Panc1 (cell line): Measurements from ENCODE around the gene RXRG. TPM values are rescaled to one million over a fixed set of nuclear protein-coding genes. Genes with fewer than 3 reads are reported as not detected.

Experiments
- ATAC-seq: fragments of 200-7000 bp; cut with Tn5 transposase; 2 replicates; pipeline ENCODE4 v1.9.1; 2020; ENCODE audit warnings: mild to moderate bottlenecking, moderate library complexity
- BruUV-seq: library from RNA; stranded (reverse); fragments of 400-500 nt; replicated peaks from 2 replicates; lab custom pipeline; 2021; lab: Mats Ljungman, UMichigan
- CTCF ChIA-PET: fragments of 300-600 bp; sonication (Branson Sonifier 250); formaldehyde crosslinking; loops from one replicate; lab custom pipeline; 2022; ENCODE audit warnings: antibody characterized with exemption; lab: Charles Lee
- POLR2A ChIA-PET: fragments of 300-600 bp; sonication (Branson Sonifier 250); formaldehyde crosslinking; loops from one replicate; lab custom pipeline; 2022; ENCODE audit warnings: antibody characterized with exemption; lab: Charles Lee
- DNase-seq: peaks from one replicate; pipeline ENCODE4 v3.0.0-alpha.2; 2010; ENCODE audit warnings: low read depth, low spot score
- H3K27ac ChIP-seq: 2 replicates; pipeline ENCODE4 v1.5.1; 2011; ENCODE audit warnings: mild to moderate bottlenecking, low read length, inconsistent platforms
- H3K27me3 ChIP-seq: fragments of 200-500 bp; sonication (Bioruptor generic); 2 replicates; pipeline ENCODE4 v1.6.0; 2014; ENCODE audit warnings: low read length, inconsistent platforms; ENCODE audit not compliant: control insufficient read depth, insufficient read depth
- H3K36me3 ChIP-seq: fragments of 200-500 bp; sonication (Bioruptor generic); 2 replicates; pipeline ENCODE4 v1.5.1; 2014; ENCODE audit warnings: inconsistent platforms, mild to moderate bottlenecking, low read length, moderate library complexity; ENCODE audit not compliant: control insufficient read depth, insufficient read depth
- H3K4me1 ChIP-seq: 2 replicates; pipeline ENCODE4 v1.5.1; 2011; ENCODE audit warnings: inconsistent platforms, mild to moderate bottlenecking, low read length, moderate library complexity; ENCODE audit not compliant: control insufficient read depth, insufficient read depth
- H3K4me3 ChIP-seq, 2 experiments: 2 replicates each; pipeline ENCODE4 v1.5.1; 2011 to 2012; ENCODE audit warnings: low read depth in 2 of 2, low read length in 2 of 2, mild to moderate bottlenecking in 2 of 2, inconsistent platforms in 1 of 2, moderate library complexity in 1 of 2
- H3K9me3 ChIP-seq: fragments of 200-500 bp; sonication (Bioruptor generic); 2 replicates; pipeline ENCODE4 v1.5.1; 2014; ENCODE audit warnings: low read depth, mild to moderate bottlenecking, inconsistent platforms, low read length, moderate library complexity; ENCODE audit not compliant: control insufficient read depth, insufficient read depth
- CTCF ChIP-seq: fragments of 450-650 bp; IDR thresholded peaks from 2 replicates; pipeline ENCODE4 v1.5.1; 2017; ENCODE audit warnings: mild to moderate bottlenecking
- POLR2AphosphoS5 ChIP-seq: IDR thresholded peaks from 2 replicates; pipeline ENCODE4 v1.6.1; 2012; ENCODE audit warnings: mild to moderate bottlenecking, low read depth, low read length, moderate library complexity
- REST ChIP-seq, 2 experiments: IDR thresholded peaks; 2 replicates each; pipeline ENCODE4 v1.6.1; 2011 to 2012; ENCODE audit warnings: low read depth in 2 of 2, control low read depth in 1 of 2, low read length in 1 of 2, mild to moderate bottlenecking in 1 of 2, moderate library complexity in 1 of 2; ENCODE audit not compliant: insufficient read depth in 1 of 2
- SIN3A ChIP-seq: IDR thresholded peaks from 2 replicates; pipeline ENCODE4 v1.6.1; 2012; ENCODE audit warnings: low read depth, mild to moderate bottlenecking, low read length, moderate library complexity, borderline replicate concordance; ENCODE audit not compliant: insufficient read depth
- TCF7L2 ChIP-seq: IDR thresholded peaks from 2 replicates; pipeline ENCODE4 v1.6.1; 2011; ENCODE audit warnings: mild to moderate bottlenecking, low read depth, low read length, inconsistent platforms
- in situ Hi-C: cut with HindIII; loops from 2 replicates; pipeline ENCODE4 v1.10.0; 2016; ENCODE audit warnings: low sequenced_read_pairs, low pct_unique_long_range_greater_than_20kb
- intact Hi-C: fragments of 100-400 bp; cut with micrococcal nuclease; formaldehyde crosslinking; loops from one replicate; pipeline ENCODE4 v1.10.0; 2022; ENCODE audit not compliant: unreplicated experiment
- total RNA-seq: library from RNA; stranded (reverse); gene quantifications from one replicate; pipeline ENCODE4 v1.2.1, GENCODE V29; 2021; ENCODE audit not compliant: unreplicated experiment

Gene RXRG
- total RNA-seq, 1 experiment from 2014 or later, result not detected

GRCh38 chr1:165442653-165443052, 2.3 kb downstream of the RXRG start:
- ChIA-PET POLR2A (no interaction called here), CTCF (no interaction called here)
- peaks cover 4% of the 10 kb centered on the region for H3K4me1 ChIP-seq
- ATAC-seq, result no peak
- intact Hi-C loops (no loop called here), in situ Hi-C loops (no loop called here)
- no peak for DNase-seq
- H3K4me3 ChIP-seq, result no peak overlapping the region
- TF ChIP-seq SIN3A, result no peak
- no peak for TF ChIP-seq REST (IDR thresholded peaks at IDR 0.05; ENCODE audit: insufficient read depth in 1 of 2, low read depth in 2 of 2, low read length in 1 of 2)
- no peak for TF ChIP-seq POLR2AphosphoS5
- TF ChIP-seq CTCF, result no peak
- TF ChIP-seq TCF7L2, result no peak
- H3K27ac ChIP-seq, result no peak overlapping the region
- H3K27me3 ChIP-seq, result peaks cover 32% of the 10 kb centered on the region
- H3K9me3 ChIP-seq, result no peaks in the 10 kb centered on the region
- H3K36me3 ChIP-seq, result no peaks in the 10 kb centered on the region
- BruUV-seq, result no TSS peak

GRCh38 chr1:165442053-165442452, 2.9 kb downstream of the RXRG start:
- intact Hi-C loops, result no loop called here
- ATAC-seq (no peak), DNase-seq (no peak)
- Histone ChIP-seq H3K4me3 (no peak overlapping the region), H3K27me3 (peaks cover 35% of the 10 kb centered on the region), H3K4me1 (peaks cover 4% of the 10 kb centered on the region), H3K9me3 (no peaks in the 10 kb centered on the region), H3K27ac (no peak overlapping the region), H3K36me3 (no peaks in the 10 kb centered on the region)
- no TSS peak for BruUV-seq
- in situ Hi-C loops, result no loop called here
- TF ChIP-seq POLR2AphosphoS5, result no peak
- no peak for TF ChIP-seq REST (IDR thresholded peaks at IDR 0.05; ENCODE audit: insufficient read depth in 1 of 2, low read depth in 2 of 2, low read length in 1 of 2)
- no peak for TF ChIP-seq SIN3A
- no peak for TF ChIP-seq CTCF
- no peak for TF ChIP-seq TCF7L2
- CTCF ChIA-PET, result no interaction called here
- POLR2A ChIA-PET, result no interaction called here
